HFF-Myc (cell line): Measurements from ENCODE around the gene P2RX7.
"Not testable (repeated sequence)": the region's sequence is repeated elsewhere in the genome, so short reads cannot be mapped to it uniquely, and the experiment has no call there.

Source experiments
- DNase-seq: peaks from one replicate; pipeline ENCODE4 v3.0.0-alpha.2; 2011; ENCODE audit warnings: low read depth; ENCODE audit errors: extremely low read depth
- H3K4me3 ChIP-seq: replicated peaks from 2 replicates; pipeline ENCODE4 v1.5.1; 2011; ENCODE audit warnings: low read depth, mild to moderate bottlenecking, control low read depth, low read length
- CTCF ChIP-seq: IDR thresholded peaks from 2 replicates; pipeline ENCODE4 v1.5.1; 2012; ENCODE audit warnings: mild to moderate bottlenecking, low read depth, low read length, control low read depth; ENCODE audit errors: missing control alignments

Gene P2RX7

DNA sequence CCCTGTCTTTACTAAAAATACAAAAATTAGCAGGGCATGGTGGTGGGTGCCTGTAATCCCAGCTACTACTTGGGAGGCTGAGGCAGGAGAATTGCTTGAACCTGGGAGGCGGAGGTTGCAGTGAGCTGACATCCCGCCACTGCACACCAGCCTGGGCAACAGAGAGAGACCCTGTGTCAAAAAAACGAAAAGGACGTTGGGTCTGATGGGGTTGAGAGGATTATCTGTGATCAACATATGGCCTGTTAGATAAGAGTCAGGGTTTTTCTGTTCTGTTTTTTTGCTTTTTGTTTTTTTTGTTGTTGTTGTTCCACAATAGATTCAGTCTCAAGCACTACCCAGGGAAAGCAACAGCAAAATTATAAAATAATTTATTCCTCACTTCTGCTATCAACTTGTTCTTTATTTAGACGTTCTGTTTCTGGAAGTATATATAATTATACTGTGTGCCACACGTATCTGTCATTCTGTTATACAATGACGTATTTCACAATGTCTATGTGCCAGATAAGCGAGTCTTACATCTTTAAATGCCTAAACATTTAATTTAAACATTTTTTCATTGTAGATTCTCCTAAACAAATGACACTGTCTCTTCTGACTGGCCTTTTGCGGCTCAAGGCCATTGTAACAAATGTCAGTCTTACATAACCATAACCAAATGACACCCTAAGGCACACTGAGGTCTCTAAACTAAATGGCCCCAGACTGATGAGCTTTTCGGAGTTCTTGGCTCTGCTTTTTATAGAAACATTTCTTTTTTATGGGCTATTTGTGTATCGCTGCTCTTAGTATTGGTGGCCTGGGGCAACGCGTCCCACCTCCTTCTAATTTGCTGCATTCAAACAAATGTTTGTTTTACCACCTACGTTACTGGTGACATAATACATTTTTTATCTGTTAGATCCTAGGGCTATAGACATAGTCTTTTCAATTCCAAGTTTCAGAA lies 70.0 kb downstream of the P2RX7 start:
- no peak for DNase-seq
- no peak overlapping the region for H3K4me3 ChIP-seq
- TF ChIP-seq CTCF, result no peak

GRCh38 chr12:121203482-121203881 lies 70.8 kb downstream of the P2RX7 start:
- TF ChIP-seq CTCF, result no peak
- no peak for DNase-seq

GRCh38 chr12:121205491-121205890 lies 72.8 kb downstream of the P2RX7 start:
- no peak overlapping the region for H3K4me3 ChIP-seq
- no peak for DNase-seq
- no peak for TF ChIP-seq CTCF

More at GRCh38 chr12:121203482-121203881, 70.8 kb downstream of the P2RX7 start:
- H3K4me3 ChIP-seq, result no peak overlapping the region

GRCh38 chr12:121208571-121208970 lies 75.9 kb downstream of the P2RX7 start:
- DNase-seq, H3K4me3 ChIP-seq: not testable (repeated sequence)

DNA sequence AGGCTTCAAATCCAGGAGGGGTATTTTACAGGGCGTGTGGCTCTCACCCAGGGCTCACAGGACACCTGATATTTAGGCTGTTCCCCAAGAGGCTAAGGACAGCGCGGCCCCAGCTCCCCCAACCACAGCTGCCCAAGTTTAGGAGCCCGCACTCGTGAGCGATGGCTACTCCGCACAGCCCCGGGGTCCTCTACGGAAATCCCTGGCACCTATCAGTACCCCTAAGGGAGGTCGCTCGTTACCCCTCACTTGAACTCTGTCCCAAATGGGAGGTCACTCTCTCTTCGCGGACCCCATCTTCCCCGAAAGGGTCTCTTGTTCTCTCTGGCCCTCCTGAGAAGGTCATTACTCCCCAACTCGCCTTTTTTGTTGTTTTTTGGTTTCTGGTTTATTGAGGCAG lies 76.5 kb downstream of the P2RX7 start:
- TF ChIP-seq CTCF, result no peak
- peak overlapping the region; percentile 59; the same call in 1 of the 2 replicates for H3K4me3 ChIP-seq
- DNase-seq, result no peak

- peak; percentile 14 for TF ChIP-seq CTCF
- DNase-seq, result no peak
- peak within 1 kb of the TSS; percentile 59 for H3K4me3 ChIP-seq
These were observed 77.2 kb downstream of the P2RX7 start, which contains the start of gene P2RX4 for GRCh38 chr12:121209624-121210572. Gene P2RX4, plus strand, starts transcription at chr12:121210129. Its CDS starts 36 bp downstream, at chr12:121210165.

DNA sequence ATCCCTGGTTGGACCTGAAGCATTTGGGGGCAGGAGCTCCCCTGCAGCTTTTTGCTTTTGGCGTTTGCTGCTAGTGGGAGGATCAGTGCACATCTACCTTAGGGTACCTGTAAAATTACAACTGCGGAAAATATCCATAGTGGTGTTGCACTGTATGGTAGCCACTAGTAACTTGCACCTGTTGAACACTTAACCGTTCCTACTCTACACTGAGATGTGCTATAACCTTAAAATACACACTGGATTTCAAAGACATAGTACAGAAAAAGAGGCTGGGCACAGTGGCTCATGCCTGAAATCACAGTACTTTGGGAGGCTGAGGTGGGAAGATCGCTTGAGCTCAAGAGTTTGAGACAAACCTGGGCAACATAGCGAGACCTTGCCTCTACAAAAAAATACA lies 80.2 kb downstream of the P2RX7 start:
- H3K4me3 ChIP-seq, result no peak overlapping the region
- no peak for TF ChIP-seq CTCF
- no peak for DNase-seq
